HUES6 (cell line): ENCODE results near the gene PCDHB6.
"Not testable (repeated sequence)": the region's sequence is repeated elsewhere in the genome, so short reads cannot be mapped to it uniquely, and the experiment has no call there.

Experiments used
- H3K27ac ChIP-seq: 2 replicates; pipeline ENCODE4 v1.7.0; 2013; ENCODE audit warnings: low read depth, mild to moderate bottlenecking, low read length, inconsistent platforms
- H3K27me3 ChIP-seq: 2 replicates; pipeline ENCODE4 v1.6.1; 2013; ENCODE audit warnings: low read length; ENCODE audit not compliant: control insufficient read depth, insufficient read depth
- H3K36me3 ChIP-seq: 2 replicates; pipeline ENCODE4 v1.6.1; 2013; ENCODE audit warnings: low read length; ENCODE audit not compliant: control insufficient read depth, insufficient read depth
- H3K4me1 ChIP-seq: 2 replicates; pipeline ENCODE4 v1.6.1; 2013; ENCODE audit warnings: low read length; ENCODE audit not compliant: control insufficient read depth, insufficient read depth
- H3K4me3 ChIP-seq: 2 replicates; pipeline ENCODE4 v1.5.1; 2013; ENCODE audit warnings: low read depth, low read length
- H3K9ac ChIP-seq: one replicate; pipeline ENCODE4 v1.6.1; 2013; ENCODE audit warnings: mild to moderate bottlenecking, low read length
- H3K9me3 ChIP-seq: 2 replicates; pipeline ENCODE4 v1.6.1; 2013; ENCODE audit warnings: low read depth, low read length; ENCODE audit not compliant: control insufficient read depth, insufficient read depth

PCDHB6 gene

DNA sequence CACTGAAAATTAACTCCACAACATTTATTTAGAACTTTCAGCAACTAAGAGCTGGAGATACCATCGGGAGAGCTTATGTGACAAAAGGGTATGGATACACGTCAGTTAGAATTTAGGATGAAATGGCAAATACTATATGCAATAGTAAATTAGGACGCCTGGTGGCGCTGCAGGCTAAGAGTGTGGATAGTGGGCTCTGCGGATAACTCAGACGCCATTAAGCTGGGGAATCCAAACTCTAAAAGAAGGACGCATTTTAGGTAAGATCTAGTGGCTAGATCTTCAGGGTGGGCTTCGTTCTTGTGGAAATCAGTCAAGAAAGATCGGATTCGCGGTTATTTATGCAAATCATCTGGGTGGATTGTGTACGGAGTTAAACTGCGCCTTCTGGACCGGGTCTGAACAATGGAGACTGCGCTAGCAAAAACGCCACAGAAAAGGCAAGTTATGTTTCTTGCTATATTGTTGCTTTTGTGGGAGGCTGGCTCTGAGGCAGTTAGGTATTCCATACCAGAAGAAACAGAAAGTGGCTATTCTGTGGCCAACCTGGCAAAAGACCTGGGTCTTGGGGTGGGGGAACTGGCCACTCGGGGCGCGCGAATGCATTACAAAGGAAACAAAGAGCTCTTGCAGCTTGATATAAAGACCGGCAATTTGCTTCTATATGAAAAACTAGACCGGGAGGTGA, 14.7 kb upstream of the PCDHB6 start, which contains the start of gene PCDHB5:
Gene PCDHB5, plus strand, starts transcription at position 177 of the 688 bp plus-strand sequence. Its CDS starts 229 bp downstream, at position 406.
- Histone ChIP-seq H3K4me3 (peak within 1 kb of the TSS; percentile 52), H3K27ac (peak within 1 kb of the TSS; percentile 22; the same call in 1 of the 2 replicates), H3K4me1 (no peaks in the 10 kb centered on the region), H3K36me3 (no peaks in the 10 kb centered on the region), H3K27me3 (no peaks in the 10 kb centered on the region), H3K9ac (no peak within 1 kb of the TSS), H3K9me3 (peaks cover 18% of the 10 kb centered on the region)

DNA sequence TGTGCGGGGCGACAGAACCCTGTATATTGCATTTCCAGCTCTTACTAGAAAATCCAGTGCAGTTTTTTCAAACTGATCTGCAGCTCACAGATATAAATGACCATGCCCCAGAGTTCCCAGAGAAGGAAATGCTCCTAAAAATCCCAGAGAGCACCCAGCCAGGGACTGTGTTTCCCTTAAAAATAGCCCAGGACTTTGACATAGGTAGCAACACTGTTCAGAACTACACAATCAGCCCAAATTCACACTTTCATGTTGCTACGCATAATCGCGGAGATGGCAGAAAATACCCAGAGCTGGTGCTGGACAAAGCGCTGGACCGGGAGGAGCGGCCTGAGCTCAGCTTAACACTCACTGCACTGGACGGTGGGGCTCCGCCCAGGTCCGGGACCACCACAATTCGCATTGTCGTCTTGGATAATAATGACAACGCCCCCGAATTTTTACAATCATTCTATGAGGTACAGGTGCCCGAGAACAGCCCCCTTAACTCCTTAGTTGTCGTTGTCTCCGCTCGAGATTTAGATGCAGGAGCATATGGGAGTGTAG, 14.1 kb upstream of the PCDHB6 start:
- H3K9me3 ChIP-seq: peaks cover 18% of the 10 kb centered on the region
- H3K27ac ChIP-seq: no peak overlapping the region; the same call in 1 of the 2 replicates
- H3K4me3 ChIP-seq: peak overlapping the region; percentile 52; the same call in 1 of the 2 replicates
- H3K36me3 ChIP-seq: no peaks in the 10 kb centered on the region
- no peak overlapping the region for H3K9ac ChIP-seq
- no peaks in the 10 kb centered on the region for H3K27me3 ChIP-seq
- H3K4me1 ChIP-seq: no peaks in the 10 kb centered on the region

DNA sequence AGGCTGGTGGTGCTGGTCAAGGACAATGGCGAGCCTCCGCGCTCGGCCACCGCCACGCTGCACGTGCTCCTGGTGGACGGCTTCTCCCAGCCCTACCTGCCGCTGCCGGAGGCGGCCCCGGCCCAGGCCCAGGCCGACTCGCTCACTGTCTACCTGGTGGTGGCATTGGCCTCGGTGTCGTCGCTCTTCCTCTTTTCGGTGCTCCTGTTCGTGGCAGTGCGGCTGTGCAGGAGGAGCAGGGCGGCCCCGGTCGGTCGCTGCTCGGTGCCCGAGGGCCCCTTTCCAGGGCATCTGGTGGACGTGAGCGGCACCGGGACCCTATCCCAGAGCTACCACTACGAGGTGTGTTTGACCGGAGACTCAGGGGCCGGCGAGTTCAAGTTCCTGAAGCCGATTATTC, 12.5 kb upstream of the PCDHB6 start:
- not testable (repeated sequence) for H3K27me3 ChIP-seq, H3K9ac ChIP-seq, H3K4me1 ChIP-seq, H3K36me3 ChIP-seq, H3K4me3 ChIP-seq, H3K27ac ChIP-seq
- peaks cover 18% of the 10 kb centered on the region for H3K9me3 ChIP-seq

DNA sequence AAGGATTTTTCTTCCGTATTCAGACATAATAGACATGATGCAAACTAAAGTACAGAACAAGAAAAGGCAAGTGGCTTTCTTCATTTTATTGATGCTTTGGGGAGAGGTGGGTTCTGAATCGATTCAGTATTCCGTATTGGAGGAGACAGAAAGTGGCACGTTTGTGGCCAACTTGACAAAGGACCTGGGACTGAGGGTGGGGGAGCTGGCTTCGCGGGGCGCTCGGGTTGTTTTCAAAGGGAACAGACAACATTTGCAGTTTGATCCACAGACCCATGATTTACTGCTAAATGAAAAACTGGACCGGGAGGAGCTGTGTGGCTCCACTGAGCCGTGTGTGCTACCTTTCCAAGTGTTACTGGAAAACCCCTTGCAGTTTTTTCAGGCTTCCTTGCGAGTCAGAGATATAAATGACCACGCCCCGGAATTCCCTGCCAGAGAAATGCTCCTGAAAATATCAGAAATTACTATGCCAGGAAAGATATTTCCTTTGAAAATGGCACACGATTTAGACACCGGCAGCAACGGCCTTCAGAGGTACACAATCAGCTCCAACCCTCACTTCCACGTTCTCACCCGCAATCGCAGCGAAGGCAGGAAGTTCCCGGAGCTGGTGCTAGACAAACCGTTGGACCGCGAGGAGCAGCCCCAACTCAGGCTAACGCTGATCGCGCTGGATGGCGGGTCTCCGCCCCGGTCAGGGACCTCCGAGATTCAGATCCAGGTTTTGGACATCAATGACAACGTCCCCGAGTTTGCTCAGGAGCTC, 551 bp downstream of the PCDHB6 start:
- Histone ChIP-seq H3K9me3 (peaks cover 9% of the 10 kb centered on the region; the same call in 1 of the 2 replicates), H3K27ac (no peak overlapping the region), H3K9ac (no peak overlapping the region), H3K27me3 (no peaks in the 10 kb centered on the region), H3K4me1 (no peaks in the 10 kb centered on the region), H3K4me3 (no peak overlapping the region), H3K36me3 (no peaks in the 10 kb centered on the region)

DNA sequence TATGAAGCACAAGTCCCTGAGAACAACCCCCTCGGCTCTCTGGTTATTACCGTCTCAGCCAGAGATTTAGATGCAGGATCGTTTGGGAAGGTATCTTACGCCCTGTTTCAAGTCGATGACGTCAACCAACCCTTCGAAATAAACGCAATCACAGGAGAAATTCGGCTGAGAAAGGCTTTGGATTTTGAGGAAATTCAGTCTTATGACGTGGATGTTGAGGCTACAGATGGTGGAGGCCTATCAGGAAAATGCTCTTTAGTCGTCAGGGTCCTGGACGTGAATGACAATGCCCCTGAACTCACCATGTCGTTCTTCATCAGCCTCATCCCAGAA, 1.1 kb downstream of the PCDHB6 start:
- Histone ChIP-seq H3K27me3 (no peaks in the 10 kb centered on the region), H3K4me1 (no peaks in the 10 kb centered on the region), H3K9ac (no peak overlapping the region), H3K4me3 (no peak overlapping the region), H3K36me3 (no peaks in the 10 kb centered on the region), H3K27ac (no peak overlapping the region), H3K9me3 (peaks cover 9% of the 10 kb centered on the region; the same call in 1 of the 2 replicates)

DNA sequence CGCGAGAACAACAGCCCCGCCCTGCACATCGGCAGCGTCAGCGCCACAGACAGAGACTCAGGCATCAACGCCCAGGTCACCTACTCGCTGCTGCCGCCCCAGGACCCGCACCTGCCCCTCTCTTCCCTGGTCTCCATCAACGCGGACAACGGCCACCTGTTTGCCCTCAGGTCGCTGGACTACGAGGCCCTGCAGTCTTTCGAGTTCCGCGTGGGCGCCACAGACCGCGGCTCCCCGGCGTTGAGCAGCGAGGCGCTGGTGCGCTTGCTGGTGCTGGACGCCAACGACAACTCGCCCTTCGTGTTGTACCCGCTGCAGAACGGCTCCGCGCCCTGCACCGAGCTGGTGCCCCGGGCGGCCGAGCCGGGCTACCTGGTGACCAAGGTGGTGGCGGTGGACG, 1.8 kb downstream of the PCDHB6 start:
- H3K9me3 ChIP-seq, H3K27me3 ChIP-seq, H3K9ac ChIP-seq, H3K27ac ChIP-seq, H3K4me3 ChIP-seq, H3K4me1 ChIP-seq, H3K36me3 ChIP-seq: not testable (repeated sequence)

DNA sequence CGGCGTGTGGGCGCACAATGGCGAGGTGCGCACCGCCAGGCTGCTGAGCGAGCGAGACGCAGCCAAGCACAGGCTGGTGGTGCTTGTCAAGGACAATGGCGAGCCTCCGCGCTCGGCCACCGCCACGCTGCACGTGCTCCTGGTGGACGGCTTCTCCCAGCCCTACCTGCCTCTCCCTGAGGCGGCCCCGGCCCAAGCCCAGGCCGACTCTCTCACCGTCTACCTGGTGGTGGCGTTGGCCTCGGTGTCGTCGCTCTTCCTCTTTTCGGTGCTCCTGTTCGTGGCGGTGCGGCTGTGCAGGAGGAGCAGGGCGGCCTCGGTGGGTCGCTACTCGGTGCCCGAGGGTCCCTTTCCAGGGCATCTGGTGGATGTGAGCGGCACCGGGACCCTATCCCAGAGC, 2.2 kb downstream of the PCDHB6 start:
- H3K4me1 ChIP-seq, H3K27ac ChIP-seq, H3K9ac ChIP-seq, H3K36me3 ChIP-seq, H3K4me3 ChIP-seq, H3K9me3 ChIP-seq, H3K27me3 ChIP-seq: not testable (repeated sequence)

DNA sequence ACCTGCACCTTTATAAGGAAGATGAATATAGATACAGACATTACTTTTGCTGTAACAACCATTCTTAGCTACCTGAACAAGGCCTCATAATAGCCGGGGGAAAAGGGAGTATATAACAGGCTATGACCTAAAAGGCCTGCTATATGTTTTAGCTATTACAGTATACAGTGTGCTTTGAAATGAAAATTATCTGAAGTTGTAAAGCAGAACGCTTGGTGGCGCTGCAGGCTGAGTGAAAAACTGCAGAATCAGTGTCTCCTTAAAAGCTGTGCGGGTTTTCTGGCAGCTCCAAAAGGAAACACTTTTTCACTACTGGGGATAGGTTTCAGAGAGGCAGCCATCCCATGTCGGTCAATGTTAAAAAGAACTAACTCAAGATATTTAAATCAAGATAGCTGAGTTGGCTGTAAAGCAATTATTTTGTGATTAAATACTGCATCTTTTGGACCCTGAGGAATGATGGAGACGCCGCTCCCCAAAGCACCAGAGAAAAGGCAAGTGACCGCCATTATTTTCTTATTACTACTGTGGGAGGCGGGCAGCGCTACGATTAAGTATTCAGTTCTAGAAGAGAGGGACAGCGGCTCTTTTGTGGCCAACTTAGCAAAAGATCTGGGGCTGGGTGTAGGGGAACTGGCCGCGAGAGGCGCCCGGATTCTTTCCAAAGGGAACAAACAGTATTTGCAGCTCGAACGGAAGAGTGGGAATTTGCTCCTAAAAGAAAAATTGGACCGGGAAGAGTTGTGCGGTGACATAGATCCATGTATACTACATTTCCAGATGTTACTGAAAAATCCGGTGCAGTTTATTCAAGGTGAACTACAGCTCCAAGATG, 5.9 kb downstream of the PCDHB6 start:
- Histone ChIP-seq H3K36me3 (no peaks in the 10 kb centered on the region), H3K4me1 (no peaks in the 10 kb centered on the region), H3K27ac (no peak overlapping the region), H3K27me3 (no peaks in the 10 kb centered on the region), H3K4me3 (no peak overlapping the region), H3K9ac (no peak overlapping the region), H3K9me3 (peaks cover 6% of the 10 kb centered on the region; the same call in 1 of the 2 replicates)

DNA sequence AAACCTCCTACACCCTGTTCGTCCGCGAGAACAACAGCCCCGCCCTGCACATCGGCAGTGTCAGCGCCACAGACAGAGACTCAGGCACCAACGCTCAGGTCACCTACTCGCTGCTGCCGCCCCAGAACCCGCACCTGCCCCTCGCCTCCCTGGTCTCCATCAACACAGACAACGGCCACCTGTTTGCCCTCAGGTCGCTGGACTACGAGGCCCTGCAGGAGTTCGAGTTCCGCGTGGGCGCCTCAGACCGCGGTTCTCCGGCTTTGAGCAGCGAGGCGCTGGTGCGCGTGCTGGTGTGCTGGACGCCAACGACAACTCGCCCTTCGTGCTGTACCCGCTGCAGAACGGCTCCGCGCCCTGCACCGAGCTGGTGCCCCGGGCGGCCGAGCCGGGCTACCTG, 7.5 kb downstream of the PCDHB6 start:
- not testable (repeated sequence) for H3K27me3 ChIP-seq, H3K4me3 ChIP-seq, H3K9me3 ChIP-seq, H3K4me1 ChIP-seq, H3K27ac ChIP-seq, H3K36me3 ChIP-seq, H3K9ac ChIP-seq

DNA sequence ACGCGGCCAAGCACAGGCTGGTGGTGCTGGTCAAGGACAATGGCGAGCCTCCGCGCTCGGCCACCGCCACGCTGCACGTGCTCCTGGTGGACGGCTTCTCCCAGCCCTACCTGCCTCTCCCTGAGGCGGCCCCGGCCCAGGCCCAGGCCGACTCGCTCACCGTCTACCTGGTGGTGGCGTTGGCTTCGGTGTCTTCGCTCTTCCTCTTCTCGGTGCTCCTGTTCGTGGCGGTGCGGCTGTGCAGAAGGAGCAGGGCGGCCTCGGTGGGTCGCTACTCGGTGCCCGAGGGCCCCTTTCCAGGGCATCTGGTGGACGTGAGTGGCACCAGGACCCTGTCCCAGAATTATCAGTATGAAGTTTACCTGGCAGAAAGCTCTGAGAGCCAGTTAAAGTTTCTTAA, 8.0 kb downstream of the PCDHB6 start:
- H3K9ac ChIP-seq, H3K9me3 ChIP-seq, H3K36me3 ChIP-seq, H3K27ac ChIP-seq, H3K4me3 ChIP-seq, H3K4me1 ChIP-seq, H3K27me3 ChIP-seq: not testable (repeated sequence)
